ENCODE measurements around the gene TEX35.

DNA sequence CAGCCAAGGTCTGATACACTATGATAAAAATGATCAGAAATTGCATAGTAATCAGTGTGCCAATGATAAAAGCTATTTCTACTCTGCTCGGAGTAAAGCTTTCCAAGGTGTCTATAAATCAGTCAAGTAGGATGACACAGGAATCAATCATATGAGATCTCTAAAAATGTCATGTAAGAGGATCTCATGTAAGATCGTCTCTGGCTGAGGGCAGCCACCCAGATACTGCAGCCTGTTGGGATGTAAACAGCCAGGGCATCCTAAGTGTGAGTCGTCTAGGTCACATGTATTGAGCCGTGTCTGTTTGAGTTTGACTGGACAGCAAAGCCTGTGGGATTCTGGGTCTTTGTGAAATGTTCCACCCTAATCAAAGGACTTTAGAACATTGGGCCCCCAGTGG is 2.8 kb upstream of the TEX35 start:
- TF ChIP-seq, protein P1, sequence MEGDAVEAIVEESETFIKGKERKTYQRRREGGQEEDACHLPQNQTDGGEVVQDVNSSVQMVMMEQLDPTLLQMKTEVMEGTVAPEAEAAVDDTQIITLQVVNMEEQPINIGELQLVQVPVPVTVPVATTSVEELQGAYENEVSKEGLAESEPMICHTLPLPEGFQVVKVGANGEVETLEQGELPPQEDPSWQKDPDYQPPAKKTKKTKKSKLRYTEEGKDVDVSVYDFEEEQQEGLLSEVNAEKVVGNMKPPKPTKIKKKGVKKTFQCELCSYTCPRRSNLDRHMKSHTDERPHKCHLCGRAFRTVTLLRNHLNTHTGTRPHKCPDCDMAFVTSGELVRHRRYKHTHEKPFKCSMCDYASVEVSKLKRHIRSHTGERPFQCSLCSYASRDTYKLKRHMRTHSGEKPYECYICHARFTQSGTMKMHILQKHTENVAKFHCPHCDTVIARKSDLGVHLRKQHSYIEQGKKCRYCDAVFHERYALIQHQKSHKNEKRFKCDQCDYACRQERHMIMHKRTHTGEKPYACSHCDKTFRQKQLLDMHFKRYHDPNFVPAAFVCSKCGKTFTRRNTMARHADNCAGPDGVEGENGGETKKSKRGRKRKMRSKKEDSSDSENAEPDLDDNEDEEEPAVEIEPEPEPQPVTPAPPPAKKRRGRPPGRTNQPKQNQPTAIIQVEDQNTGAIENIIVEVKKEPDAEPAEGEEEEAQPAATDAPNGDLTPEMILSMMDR (conservative IDR thresholded peaks at IDR 0.05; ENCODE audit: low read length): no peak
- no peak for TF ChIP-seq EZH2phosphoT487 (IDR thresholded peaks at IDR 0.05; ENCODE audit: borderline replicate concordance, low read depth, low read length)
